GM12878 (cell line): Measurements from ENCODE around the gene CXCL17. TPM values are rescaled to one million over a fixed set of nuclear protein-coding genes. Genes with fewer than 3 reads are reported as not detected.

Experiments
- IKZF1 ChIP-seq: fragments of 450-650 bp; conservative IDR thresholded peaks from 2 replicates; pipeline ENCODE4 v1.6.1; 2017; ENCODE audit warnings: antibody characterized with exemption, mild to moderate bottlenecking
- ZNF687 ChIP-seq: fragments of 450-650 bp; IDR thresholded peaks from 2 replicates; pipeline ENCODE4 v1.6.1; 2017; ENCODE audit warnings: mild to moderate bottlenecking, moderate library complexity
- polyA plus RNA-seq, 11 experiments: library from polyadenylated mRNA; depleted of rRNA in 4 of 11; unstranded in 6 of 11; stranded (reverse) in 5 of 11; fragments of >200 nt; fragmentation: Nextera tagmentation in 4 of 11; fragmentation: Illumina TruSeq in 1 of 11; extraction: Ambion mirVana in 4 of 11; extraction: Trizol in 1 of 11; gene quantifications; 1 replicate in 1 of 11; 2 replicates in 10 of 11; pipeline versions ENCODE4 v1.2.1 to v1.2.3, GENCODE V29; 2011 to 2016; ENCODE audit warnings: inconsistent platforms in 2 of 11, missing spikeins in 2 of 11, low read depth in 1 of 11
- total RNA-seq, 4 experiments: library from RNA; depleted of rRNA in 3 of 4; stranded (reverse); fragments of >200 nt in 3 of 4; fragmentation: Illumina TruSeq in 1 of 4; extraction: Trizol in 1 of 4; gene quantifications; 2 replicates each; pipeline versions ENCODE4 v1.2.1 to v1.2.3, GENCODE V29; 2013 to 2021
- TF ChIP-seq, protein P1 (sequence below): fragments of 450-650 bp; IDR thresholded peaks from 2 replicates; pipeline ENCODE4 v1.6.1; 2017; ENCODE audit warnings: low read depth, mild to moderate bottlenecking, moderate library complexity
- TF ChIP-seq, protein P2 (sequence below): fragments of 150-350 bp; IDR thresholded peaks from 2 replicates; pipeline ENCODE4 v1.6.1; 2016; ENCODE audit warnings: low read depth, low read length

CXCL17 gene
- total and polyA plus RNA-seq, 10 of the 15 experiments (the other 5 are each of a cell fraction or from before 2014, with no cell fraction given), result 0.13 to 0.24 (median 0.15) TPM; not detected in 7

GRCh38 chr19:42397263-42398166, 45.2 kb downstream of the CXCL17 start (continued):
- TF ChIP-seq ZNF687 (0 out of 2 replicates have a peak, but pooled peaks have one; percentile 4), IKZF1 (peak; percentile 49; the same call in 1 of the 2 replicates)
- TF ChIP-seq, protein P1, sequence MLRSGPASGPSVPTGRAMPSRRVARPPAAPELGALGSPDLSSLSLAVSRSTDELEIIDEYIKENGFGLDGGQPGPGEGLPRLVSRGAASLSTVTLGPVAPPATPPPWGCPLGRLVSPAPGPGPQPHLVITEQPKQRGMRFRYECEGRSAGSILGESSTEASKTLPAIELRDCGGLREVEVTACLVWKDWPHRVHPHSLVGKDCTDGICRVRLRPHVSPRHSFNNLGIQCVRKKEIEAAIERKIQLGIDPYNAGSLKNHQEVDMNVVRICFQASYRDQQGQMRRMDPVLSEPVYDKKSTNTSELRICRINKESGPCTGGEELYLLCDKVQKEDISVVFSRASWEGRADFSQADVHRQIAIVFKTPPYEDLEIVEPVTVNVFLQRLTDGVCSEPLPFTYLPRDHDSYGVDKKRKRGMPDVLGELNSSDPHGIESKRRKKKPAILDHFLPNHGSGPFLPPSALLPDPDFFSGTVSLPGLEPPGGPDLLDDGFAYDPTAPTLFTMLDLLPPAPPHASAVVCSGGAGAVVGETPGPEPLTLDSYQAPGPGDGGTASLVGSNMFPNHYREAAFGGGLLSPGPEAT, result 0 out of 2 replicates have a peak, but pooled peaks have one; percentile 33
- TF ChIP-seq, protein P2, sequence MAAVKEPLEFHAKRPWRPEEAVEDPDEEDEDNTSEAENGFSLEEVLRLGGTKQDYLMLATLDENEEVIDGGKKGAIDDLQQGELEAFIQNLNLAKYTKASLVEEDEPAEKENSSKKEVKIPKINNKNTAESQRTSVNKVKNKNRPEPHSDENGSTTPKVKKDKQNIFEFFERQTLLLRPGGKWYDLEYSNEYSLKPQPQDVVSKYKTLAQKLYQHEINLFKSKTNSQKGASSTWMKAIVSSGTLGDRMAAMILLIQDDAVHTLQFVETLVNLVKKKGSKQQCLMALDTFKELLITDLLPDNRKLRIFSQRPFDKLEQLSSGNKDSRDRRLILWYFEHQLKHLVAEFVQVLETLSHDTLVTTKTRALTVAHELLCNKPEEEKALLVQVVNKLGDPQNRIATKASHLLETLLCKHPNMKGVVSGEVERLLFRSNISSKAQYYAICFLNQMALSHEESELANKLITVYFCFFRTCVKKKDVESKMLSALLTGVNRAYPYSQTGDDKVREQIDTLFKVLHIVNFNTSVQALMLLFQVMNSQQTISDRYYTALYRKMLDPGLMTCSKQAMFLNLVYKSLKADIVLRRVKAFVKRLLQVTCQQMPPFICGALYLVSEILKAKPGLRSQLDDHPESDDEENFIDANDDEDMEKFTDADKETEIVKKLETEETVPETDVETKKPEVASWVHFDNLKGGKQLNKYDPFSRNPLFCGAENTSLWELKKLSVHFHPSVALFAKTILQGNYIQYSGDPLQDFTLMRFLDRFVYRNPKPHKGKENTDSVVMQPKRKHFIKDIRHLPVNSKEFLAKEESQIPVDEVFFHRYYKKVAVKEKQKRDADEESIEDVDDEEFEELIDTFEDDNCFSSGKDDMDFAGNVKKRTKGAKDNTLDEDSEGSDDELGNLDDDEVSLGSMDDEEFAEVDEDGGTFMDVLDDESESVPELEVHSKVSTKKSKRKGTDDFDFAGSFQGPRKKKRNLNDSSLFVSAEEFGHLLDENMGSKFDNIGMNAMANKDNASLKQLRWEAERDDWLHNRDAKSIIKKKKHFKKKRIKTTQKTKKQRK, result no peak
- TF ChIP-seq, all 136 proteins: peak for 7
